Hepatocyte (in vitro differentiated cells): Measurements from ENCODE around the gene RASGEF1C. TPM values are rescaled to one million over a fixed set of nuclear protein-coding genes. Genes with fewer than 3 reads are reported as not detected.

Experiments
- DNase-seq: peaks from one replicate; pipeline ENCODE4 v3.0.0-alpha.2; 2016; ENCODE audit warnings: low spot score
- H2AFZ ChIP-seq: fragments of 200-600 bp; sonication (generic); 2 replicates; pipeline ENCODE4 v1.6.0; 2016; ENCODE audit warnings: antibody characterized with exemption, mild to moderate bottlenecking
- H3K27ac ChIP-seq: fragments of 200-600 bp; sonication (generic); 2 replicates; pipeline ENCODE4 v1.5.1; 2016; ENCODE audit warnings: mild to moderate bottlenecking
- H3K27me3 ChIP-seq: fragments of 200-600 bp; sonication (generic); 2 replicates; pipeline ENCODE4 v1.6.1; 2016
- H3K36me3 ChIP-seq: fragments of 200-600 bp; sonication (generic); replicated peaks from 2 replicates; pipeline ENCODE4 v1.5.1; 2016; ENCODE audit warnings: low read depth; ENCODE audit not compliant: insufficient read depth
- H3K4me1 ChIP-seq: fragments of 200-600 bp; sonication (generic); 2 replicates; pipeline ENCODE4 v1.5.1; 2016; ENCODE audit warnings: mild to moderate bottlenecking, moderate library complexity; ENCODE audit not compliant: insufficient read depth
- H3K4me2 ChIP-seq: fragments of 200-600 bp; sonication (generic); 2 replicates; pipeline ENCODE4 v1.6.0; 2016
- H3K4me3 ChIP-seq: fragments of 200-600 bp; sonication (generic); 2 replicates; pipeline ENCODE4 v1.5.1; 2016; ENCODE audit warnings: mild to moderate bottlenecking
- H3K79me2 ChIP-seq: fragments of 200-600 bp; sonication (generic); 2 replicates; pipeline ENCODE4 v1.6.0; 2017; ENCODE audit warnings: mild to moderate bottlenecking
- H3K9me2 ChIP-seq: fragments of 200-600 bp; sonication (generic); replicated peaks from 2 replicates; pipeline ENCODE4 v1.6.0; 2017; ENCODE audit warnings: mild to moderate bottlenecking; ENCODE audit not compliant: insufficient read depth
- H3K9me3 ChIP-seq: fragments of 200-600 bp; sonication (generic); 2 replicates; pipeline ENCODE4 v1.5.1; 2016; ENCODE audit warnings: low read depth, mild to moderate bottlenecking
- H4K20me1 ChIP-seq: fragments of 200-600 bp; sonication (generic); 2 replicates; pipeline ENCODE4 v1.6.0; 2016; ENCODE audit warnings: mild to moderate bottlenecking; ENCODE audit not compliant: insufficient read depth, poor library complexity, severe bottlenecking
- EZH2 ChIP-seq: fragments of 200-600 bp; sonication (generic); IDR thresholded peaks from 2 replicates; pipeline ENCODE4 v1.6.1; 2016; ENCODE audit warnings: antibody characterized with exemption, mild to moderate bottlenecking, borderline replicate concordance
- EZH2phosphoT487 ChIP-seq: fragments of 200-600 bp; sonication (generic); IDR thresholded peaks from one replicate; pipeline ENCODE4 v1.6.1; 2018; ENCODE audit warnings: antibody characterized with exemption, mild to moderate bottlenecking, low read depth, moderate library complexity; ENCODE audit not compliant: unreplicated experiment, severe bottlenecking
- WGBS: methylation state at CpG from one replicate; pipeline ENCODE4 v1.1.6; 2016; ENCODE audit warnings: low lambda C conversion rate; ENCODE audit errors: missing lambda C conversion rate; 5-methylcytosine and 5-hydroxymethylcytosine counted together
- polyA plus RNA-seq: library from polyadenylated mRNA; unstranded; fragments of >200 nt; fragmentation: Nextera tagmentation; extraction: Ambion mirVana; gene quantifications from 2 replicates; pipeline ENCODE4 v1.2.1, GENCODE V29; 2016
- total RNA-seq: library from RNA; depleted of rRNA; stranded (reverse); fragments of >200 nt; gene quantifications from 2 replicates; pipeline ENCODE4 v1.2.3, GENCODE V29; 2014
- TF ChIP-seq, protein P1 (sequence below): fragments of 200-600 bp; sonication (generic); IDR thresholded peaks from 2 replicates; pipeline ENCODE4 v1.5.1; 2016; ENCODE audit warnings: antibody characterized with exemption, mild to moderate bottlenecking; ENCODE audit not compliant: poor library complexity

Gene RASGEF1C
- total and polyA plus RNA-seq, 2 experiments from 2014 or later, result not detected

DNA sequence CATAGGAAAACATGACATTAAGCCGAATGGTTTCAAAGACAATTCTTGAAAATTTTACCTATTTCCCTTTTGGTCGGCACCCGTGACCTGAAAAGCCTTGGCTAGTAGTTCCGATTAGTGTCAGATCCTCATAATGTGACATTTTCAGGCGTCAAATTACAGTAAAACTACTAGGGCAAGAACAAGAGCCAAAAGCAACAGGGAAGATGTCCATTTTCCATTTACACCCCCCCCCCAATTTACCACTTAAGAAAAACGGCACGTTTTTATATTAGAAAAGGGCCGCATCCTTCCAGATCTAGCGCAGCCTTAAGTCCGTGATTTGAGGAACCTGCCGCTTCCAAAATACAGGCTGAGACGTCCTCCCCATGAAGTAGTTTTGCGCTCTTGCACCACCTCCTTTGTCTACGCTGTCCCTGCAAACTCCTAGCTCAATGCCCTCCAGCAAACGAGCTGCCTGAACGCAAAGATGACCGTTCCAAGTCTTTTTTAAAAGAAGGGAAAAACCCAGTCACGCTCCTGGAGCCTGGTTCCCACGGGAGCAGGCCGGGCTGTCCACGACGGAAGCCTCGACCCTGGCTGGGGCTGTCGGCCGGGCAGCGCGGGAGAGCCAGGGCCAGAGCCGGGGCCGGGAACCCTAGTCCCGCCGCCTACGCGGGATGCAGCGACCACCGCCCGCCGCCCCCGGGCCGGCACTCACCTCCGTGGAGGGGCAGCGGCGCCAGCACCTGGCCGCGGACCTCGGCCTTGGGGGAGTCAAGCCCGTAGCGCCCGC is 138.1 kb downstream of the RASGEF1C start:
- peak; percentile 58 for DNase-seq
- no peaks in the 10 kb centered on the region for H3K9me2 ChIP-seq
- peak overlapping the region; percentile 17 for H3K4me3 ChIP-seq
- H3K27me3 ChIP-seq, result no peaks in the 10 kb centered on the region
- H3K36me3 ChIP-seq, result no peaks in the 10 kb centered on the region
- H4K20me1 ChIP-seq, result peaks cover 29% of the 10 kb centered on the region
- peak overlapping the region; percentile 69 for H3K4me2 ChIP-seq
- peak overlapping the region; percentile 21 for H2AFZ ChIP-seq
- H3K27ac ChIP-seq, result peak overlapping the region; percentile 78
- no peaks in the 10 kb centered on the region for H3K9me3 ChIP-seq
- 3% methylated on average over 48 of the region's 48 CpGs for WGBS
- peaks cover 48% of the 10 kb centered on the region for H3K79me2 ChIP-seq
- TF ChIP-seq, protein P1, sequence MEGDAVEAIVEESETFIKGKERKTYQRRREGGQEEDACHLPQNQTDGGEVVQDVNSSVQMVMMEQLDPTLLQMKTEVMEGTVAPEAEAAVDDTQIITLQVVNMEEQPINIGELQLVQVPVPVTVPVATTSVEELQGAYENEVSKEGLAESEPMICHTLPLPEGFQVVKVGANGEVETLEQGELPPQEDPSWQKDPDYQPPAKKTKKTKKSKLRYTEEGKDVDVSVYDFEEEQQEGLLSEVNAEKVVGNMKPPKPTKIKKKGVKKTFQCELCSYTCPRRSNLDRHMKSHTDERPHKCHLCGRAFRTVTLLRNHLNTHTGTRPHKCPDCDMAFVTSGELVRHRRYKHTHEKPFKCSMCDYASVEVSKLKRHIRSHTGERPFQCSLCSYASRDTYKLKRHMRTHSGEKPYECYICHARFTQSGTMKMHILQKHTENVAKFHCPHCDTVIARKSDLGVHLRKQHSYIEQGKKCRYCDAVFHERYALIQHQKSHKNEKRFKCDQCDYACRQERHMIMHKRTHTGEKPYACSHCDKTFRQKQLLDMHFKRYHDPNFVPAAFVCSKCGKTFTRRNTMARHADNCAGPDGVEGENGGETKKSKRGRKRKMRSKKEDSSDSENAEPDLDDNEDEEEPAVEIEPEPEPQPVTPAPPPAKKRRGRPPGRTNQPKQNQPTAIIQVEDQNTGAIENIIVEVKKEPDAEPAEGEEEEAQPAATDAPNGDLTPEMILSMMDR, result no peak
- TF ChIP-seq EZH2phosphoT487, result no peak
- no peak for TF ChIP-seq EZH2
- peaks cover 11% of the 10 kb centered on the region for H3K4me1 ChIP-seq

DNA sequence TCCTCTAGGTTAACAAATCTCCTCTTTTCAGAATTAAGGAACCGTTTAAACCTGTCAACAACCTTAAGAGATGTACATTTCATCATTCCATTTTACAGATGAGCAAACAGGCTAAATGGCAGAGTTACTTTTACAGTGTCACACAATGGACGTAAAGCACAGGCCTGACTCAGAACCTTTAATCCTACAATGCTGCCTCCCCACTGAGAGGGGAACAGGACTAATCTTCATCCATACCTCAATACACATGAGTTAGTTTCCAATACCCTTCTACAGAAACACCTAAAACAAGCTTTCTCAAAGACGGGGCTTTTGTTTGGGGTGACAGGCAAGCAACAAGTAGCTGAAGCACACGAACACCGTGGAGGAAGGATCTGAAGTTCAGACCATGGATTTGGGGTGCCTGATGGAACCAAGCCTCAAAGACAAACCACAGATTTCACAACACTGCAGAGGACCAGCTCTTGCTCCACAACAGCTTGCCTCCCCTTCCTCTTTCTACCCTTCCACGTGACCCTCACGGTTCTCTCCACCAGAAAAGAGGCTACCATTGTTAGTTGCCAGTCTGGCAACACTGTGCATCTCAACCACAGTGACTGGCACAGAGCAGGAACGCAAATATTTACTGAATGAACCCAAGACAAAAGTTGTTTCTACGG is 139.3 kb downstream of the RASGEF1C start:
- no peaks in the 10 kb centered on the region for H3K27me3 ChIP-seq
- H3K4me1 ChIP-seq, result peaks cover 11% of the 10 kb centered on the region
- peak overlapping the region; percentile 69 for H3K4me2 ChIP-seq
- no peak overlapping the region for H3K27ac ChIP-seq
- no peaks in the 10 kb centered on the region for H3K36me3 ChIP-seq
- no peaks in the 10 kb centered on the region for H3K9me3 ChIP-seq
- no peaks in the 10 kb centered on the region for H3K9me2 ChIP-seq
- peaks cover 61% of the 10 kb centered on the region for H3K79me2 ChIP-seq
- H3K4me3 ChIP-seq, result no peak overlapping the region
- no peak for DNase-seq
- H2AFZ ChIP-seq, result no peak overlapping the region
- TF ChIP-seq EZH2, result no peak
- TF ChIP-seq, protein P1, result no peak
- no peak for TF ChIP-seq EZH2phosphoT487
- H4K20me1 ChIP-seq, result peaks cover 31% of the 10 kb centered on the region
- 39% methylated on average over 9 of the region's 9 CpGs for WGBS

DNA sequence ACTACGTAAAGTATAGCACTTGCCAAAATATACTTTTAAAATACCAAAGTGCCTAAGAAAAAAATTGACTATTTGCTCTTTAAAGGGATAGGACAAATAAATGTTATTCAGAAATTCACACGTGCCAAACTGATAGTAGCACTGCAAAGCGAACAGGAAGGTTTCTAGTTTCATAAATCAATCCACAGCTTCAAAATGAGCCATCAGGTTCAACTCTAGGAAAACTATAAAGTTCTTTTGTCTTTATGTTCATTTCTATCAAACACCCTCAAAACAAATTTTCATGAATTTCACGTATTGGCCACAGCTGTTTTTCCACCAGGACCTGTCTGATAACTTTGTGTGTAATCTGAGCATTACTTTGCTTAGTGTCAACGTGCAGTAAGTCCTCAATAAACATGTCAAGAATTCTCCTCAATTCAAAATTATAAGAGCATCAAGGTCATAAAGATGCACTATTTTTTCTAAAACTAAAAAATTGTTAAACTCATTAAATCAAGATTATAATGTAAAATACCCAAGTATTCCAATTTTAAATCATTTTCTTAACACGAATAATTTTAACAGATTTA is 140.4 kb downstream of the RASGEF1C start:
- Histone ChIP-seq H2AFZ (no peak overlapping the region), H3K36me3 (no peaks in the 10 kb centered on the region), H3K9me2 (no peaks in the 10 kb centered on the region), H3K9me3 (no peaks in the 10 kb centered on the region), H4K20me1 (peaks cover 31% of the 10 kb centered on the region), H3K4me1 (peaks cover 11% of the 10 kb centered on the region), H3K4me3 (no peak overlapping the region), H3K4me2 (peak overlapping the region; percentile 69), H3K27ac (no peak overlapping the region), H3K79me2 (peaks cover 72% of the 10 kb centered on the region), H3K27me3 (no peaks in the 10 kb centered on the region)
- no peak for DNase-seq
- TF ChIP-seq, protein P1, result no peak
- TF ChIP-seq EZH2phosphoT487, result no peak
- TF ChIP-seq EZH2, result no peak
- 39% methylated on average over 6 of the region's 6 CpGs for WGBS
